Measurements from ENCODE around the gene RAP2A.

Gene RAP2A

DNA sequence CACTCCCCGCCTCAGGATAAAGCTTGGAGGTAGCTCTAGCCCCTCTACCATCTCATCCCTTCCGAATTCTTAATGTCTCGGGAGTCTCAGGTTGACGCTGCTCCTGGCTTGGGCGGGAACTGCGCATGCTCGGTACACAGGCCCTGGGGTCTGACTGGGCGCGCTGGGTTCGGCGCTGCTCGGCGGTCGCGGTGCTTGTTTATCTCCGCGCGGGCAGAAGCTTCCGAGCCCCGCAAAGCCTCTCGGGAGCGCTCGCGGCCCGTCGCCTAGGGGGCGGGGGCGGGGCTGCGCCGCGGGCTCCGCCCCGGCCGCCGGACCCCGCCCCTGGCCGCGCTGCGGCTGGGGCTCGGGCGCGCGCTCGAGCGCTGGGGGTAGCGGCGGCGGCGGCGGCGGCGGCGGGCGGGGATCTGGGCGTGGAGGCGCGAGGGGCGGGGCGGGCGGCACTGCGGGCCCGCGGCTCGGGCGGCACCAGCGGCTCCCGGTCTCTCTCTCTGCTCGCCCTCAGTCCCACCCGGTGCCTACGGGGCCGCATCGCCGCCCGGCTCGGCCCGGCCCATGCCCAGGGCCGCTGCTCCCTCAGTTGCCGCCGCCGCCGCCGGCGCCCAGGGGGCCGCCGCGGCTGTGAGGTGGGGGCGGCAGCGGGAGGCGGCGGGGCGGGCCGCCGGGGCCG lies at the start of gene RAP2A:
RAP2A (plus strand) TSS at position 443 of the 670 bp plus-strand sequence. CDS start 302 bp downstream, outside the sequence.
- peak; percentile 85 for DNase-seq

DNA sequence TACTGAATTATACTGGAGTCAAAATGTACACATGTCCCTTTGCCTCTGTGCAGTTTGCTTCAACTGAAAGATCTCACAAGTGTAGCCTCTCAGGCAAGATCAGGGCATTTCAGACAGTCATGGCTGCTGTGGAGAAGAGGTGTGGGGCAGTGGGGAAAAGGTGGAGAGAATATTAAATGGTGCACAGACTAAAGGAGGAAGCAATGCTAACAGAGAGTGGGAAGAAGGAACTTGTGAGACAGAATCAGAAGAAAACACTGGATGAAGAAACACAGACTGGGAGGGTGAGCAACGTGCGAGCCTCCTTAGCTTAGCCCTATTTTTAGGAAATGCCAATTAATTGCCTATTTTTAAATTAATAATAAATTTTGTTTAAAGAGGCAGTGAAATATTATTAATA lies 49.6 kb upstream of the RAP2A start:
- no peak for DNase-seq

DNA sequence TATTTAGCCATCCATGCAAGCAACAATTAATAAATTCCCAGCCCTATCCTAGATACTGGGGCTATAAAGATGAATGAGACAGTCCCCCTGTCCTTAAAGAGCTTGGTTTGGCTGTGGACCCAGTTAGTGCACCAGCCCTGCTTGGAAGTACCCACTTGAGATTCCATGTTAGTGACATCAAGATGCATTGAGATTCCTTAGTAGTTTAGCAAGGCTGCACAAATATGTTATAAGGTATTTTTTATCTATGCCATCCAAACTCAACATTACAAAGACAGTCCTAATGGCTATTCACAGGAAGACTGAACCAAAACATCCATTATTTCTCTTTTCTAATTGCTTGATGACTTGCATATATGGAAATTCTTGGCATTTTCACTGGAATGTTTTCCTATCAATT lies 48.8 kb upstream of the RAP2A start:
- DNase-seq, result no peak

DNA sequence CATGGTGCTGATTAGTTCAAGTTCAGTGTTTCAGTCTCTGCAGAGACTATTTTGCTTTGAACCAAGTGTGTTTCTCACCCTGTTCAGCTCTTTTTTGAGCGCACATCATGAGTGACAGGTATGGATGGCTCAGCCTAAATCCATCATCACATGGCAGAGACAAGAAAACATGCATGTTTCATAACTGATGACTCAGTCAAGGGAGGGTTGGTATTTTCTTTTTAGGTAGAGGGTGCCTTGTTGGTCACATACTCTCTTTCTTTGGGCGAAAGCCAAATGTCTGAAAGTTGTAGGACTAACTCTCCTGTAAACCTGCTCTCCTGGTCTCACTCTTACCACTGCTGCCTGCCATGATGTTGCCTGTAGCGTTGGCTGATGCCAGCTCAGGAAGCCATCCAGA lies 48.1 kb upstream of the RAP2A start:
- DNase-seq, result no peak

DNA sequence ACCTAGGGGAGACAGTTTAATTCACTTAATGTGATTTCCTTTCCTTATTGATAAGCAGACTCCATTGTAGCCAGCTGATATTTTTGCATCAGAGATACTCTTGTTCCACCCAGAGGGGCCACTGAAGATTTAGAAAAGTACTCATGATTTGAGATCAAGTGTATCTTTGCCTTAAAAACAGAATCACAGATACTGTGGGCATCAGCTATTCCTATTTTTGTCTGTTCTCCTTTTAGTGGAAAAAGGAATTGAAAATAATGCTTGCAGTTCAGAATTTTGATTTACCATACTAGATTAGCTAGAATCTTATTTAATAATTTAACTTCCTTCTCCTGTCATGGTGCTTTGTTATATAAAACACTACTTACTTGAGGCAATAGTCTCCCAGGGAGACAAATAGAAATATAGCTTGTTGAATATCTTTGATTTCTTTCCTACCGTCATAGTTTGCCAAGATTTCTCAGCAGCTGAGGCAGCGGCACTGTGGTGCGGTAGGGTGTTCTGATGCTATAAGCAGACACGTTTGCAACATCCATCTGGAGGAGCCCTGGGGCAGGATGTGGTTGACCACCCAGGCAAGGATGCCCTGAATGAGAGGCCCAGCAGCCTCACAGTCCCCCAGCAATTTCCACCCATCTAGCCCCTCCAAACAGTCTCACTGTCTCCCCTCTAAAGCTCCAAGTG lies 47.0 kb upstream of the RAP2A start:
- no peak for DNase-seq

DNA sequence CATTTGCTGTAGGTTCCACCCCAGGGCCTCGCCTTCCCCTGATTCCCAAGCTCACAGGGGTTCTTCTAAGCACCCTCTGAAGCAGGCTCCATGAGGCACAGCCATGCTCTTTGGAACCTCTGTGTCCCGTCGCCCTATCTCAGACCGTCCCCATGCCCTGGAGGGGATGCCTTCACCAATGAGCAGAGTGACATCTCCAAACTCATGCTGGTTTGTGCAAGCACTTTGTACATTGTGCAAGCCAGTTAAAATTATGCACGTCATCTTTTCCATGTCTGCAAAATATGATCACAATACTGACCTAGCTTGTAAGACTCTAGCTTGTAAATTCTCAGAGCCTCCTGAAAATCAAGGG lies 46.5 kb upstream of the RAP2A start:
- no peak for DNase-seq

DNA sequence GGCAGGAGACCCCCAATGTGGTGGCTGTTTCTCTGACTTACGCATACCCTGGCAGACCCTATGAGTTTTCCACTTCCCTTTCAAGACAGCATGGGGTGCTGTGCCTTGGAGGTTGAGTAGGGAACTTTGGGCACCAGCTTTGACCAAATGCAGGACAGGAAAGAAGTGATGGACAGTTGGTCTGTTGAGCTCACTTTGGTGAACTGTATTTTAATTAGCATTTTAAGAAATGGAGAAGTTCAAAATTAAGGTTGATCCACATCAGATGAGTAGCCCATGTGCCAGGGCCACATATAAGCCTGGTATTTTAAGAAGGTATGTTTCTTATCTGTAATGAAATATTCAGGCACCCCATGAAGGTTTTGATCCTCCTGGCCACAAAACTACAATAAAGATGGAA lies 46.1 kb upstream of the RAP2A start:
- DNase-seq, result no peak

DNA sequence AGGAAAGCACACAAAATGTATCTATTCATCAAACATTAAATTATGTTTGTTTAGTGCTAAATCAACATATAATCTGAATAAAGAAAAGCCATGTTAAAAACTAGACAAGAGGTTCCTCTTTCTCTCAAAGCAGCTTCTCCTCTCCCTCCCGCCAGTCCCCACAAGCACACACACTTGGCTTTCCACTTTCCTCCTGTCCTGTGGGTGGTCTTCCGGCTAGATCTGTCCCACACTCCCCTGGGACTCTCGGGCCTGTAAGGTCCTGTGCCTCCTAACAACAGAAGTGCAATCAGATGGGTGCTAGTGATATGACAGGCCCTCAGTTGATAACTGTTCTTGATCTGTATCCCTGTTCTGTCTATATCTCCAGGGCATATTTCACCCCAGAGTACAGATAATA lies 45.6 kb upstream of the RAP2A start:
- no peak for DNase-seq

DNA sequence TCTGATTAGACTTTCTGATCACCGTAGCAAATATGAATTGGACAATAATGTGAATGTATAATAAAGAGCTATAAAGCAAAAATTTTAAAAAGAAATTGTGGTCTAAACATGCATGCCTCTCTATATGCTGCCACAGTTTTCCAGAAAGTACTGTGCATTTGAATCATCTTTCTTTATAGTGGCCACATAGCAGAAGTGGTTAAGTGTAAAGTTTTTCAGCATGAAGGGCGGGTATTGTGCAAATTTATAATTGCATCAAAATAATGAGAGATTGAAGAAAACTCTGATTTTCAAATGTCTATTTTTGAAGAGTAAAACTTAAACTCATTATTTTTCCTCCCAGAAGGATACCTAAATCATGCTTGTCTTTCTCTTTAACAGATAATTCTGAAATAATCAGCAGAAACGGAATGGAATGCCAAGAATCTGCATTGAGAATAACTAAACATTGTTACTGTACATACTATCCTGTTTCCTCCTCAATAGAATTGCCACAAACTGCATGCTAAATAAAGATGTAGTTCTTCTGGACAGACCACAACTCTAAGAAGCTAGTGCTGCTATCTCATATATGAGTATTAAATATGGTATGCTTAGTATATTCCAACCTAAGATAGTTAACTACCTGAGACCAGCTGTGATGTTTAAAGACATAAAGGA lies 42.9 kb upstream of the RAP2A start:
- DNase-seq, result no peak

DNA sequence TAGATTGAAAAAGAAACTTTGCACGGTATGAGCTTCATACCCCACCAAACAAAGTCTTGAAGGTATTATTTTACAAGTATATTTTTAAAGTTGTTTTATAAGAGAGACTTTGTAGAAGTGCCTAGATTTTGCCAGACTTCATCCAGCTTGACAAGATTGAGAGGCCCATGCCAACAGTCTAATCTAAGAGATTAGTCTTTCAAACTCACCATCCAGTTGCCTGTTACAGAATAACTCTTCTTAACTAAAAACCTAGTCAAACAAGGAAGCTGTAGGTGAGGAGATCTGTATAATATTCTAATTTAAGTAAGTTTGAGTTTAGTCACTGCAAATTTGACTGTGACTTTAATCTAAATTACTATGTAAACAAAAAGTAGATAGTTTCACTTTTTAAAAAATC lies 41.9 kb upstream of the RAP2A start:
- DNase-seq, result no peak

DNA sequence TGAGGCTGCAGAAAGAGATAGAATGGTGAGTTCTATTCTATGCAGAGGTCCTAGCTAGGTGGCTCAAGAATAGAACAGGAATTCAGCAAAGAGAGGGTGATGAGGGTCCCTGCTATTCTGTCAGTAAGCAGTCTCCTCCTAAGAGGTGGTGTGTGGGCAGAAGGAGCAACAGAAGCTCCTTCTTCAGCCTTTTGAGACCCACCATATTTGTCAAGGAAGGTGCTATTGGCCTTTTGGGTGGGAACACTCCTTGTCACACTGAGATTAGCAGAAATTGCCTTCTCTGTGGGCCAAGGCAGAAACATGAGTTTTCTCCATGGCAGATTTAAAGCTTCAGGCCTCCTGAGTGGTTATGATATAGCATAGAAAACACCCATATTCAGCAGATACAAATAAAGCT lies 39.4 kb upstream of the RAP2A start:
- DNase-seq, result no peak

DNA sequence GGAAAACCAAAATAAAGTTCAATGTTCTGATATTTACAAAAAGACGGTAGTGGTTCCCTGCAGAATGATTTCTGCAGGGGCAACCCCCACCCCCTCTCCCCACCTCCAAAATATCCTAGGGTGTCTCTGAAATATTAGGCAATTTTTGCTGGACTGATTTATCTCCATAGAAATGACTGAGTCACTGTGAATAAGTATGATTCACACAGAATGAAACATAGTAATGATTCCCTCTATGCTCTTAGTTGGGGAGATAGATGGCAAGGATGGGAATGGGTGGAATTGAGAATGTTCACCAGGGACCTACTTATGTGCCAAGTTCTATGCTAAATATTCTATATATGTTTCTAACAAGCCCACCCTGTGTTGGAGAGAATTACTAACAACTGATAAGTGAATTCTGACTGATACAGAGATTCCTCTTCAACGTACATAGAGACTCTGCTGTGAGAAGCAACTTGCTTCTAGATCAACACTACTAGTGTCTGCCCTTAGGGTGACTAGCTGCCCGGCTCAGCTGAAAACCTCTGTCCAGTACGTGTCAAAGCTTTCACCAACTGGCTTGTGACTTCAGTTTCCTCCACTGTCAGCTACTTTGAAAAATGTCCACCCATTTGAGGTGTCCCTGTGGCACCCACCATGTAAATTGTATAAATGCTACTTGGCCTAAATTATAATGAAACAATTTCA lies 38.4 kb upstream of the RAP2A start:
- DNase-seq, result no peak

DNA sequence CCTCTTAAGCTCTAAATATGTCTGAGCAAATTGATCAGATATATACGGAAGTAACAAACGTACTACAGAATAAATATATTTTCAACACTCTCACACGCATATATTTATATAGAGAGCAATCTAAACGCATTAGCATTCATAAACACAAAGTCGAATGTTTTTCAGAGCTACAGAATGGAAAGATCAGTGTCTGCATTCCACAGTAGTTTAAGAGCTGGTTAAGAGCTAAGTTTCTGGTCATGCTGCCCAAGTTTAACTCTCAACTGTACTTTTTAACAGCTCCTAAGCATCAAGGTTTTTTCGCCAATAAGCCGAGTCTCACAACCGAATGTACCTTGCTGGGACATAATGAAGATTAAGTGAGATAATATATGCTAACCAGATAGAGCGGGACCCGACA lies 36.7 kb upstream of the RAP2A start:
- DNase-seq, result no peak

DNA sequence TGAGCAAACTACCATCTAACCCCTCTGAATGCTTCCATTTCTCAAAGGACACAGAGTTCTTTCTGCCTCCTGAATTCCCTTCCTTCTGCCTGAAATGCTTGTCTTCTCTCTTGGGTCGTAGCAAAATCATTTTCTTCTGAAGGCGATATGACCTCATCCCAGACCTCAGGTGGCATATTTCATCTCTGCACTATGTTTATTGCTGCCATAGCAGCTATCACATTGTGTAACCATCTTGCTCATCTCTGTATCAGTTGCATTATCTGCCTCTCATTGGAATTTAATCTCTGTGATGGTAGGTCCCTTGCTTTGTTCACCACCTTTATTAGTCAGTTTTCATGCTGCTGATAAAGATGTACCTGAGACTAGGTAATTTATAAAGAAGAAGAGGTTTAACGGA lies 32.5 kb upstream of the RAP2A start:
- no peak for DNase-seq

DNA sequence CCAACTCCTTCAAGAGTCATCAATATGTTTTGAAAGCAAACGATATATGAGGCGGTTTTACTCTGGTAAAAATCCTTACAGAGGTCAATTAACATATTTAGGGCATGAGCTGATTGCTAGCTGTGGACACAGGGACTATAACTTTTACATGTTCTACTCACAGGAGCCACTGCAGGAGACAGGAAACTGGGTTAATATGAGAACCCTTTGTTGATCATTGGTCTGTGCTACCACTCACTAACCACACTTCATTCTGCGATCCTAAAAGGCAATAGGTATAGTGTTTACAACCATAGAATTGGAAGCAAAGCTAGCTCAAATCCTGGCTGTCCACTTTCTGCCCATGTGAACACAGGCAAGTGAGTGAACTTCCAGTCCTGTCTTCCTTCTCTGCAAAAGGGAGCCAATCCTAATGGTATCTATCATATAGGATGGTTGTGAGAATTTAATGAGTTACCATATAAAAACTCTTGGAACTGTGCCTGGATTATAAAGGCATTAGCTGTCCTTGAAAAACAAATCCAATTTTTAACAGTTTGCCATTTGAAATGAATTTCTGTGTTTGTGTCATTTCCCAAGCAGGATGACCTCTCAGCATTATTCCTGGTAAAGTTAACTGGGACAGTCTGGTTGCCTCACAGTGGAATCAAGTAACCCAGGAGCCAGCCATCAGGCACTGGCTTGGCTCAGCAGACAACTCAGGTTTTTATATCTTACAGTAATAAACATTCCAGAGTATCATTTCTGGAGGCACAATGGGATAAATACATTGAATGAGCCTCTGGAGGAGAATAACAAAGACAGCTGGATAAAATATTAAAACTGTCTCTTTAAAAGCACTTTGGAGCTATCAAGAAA lies 29.8 kb upstream of the RAP2A start:
- DNase-seq, result no peak

DNA sequence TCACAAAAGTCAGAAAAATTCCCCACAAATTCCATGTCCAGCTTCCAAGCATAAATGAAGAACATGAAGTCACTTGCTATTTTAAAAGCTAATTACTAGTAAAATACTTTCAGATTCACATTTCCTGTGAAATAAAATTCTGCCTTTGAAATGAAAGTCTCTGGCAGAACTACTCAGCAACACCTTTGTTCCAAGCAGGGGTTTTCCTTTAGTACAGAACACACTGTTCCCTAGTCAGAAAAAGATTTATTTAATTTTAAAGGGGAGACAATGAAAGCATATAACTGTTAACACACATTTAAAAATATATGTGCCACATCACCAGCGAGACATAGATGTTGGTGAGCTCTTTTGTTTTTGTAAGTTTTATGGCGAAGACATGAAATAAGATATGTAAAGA lies 26.4 kb upstream of the RAP2A start:
- no peak for DNase-seq

DNA sequence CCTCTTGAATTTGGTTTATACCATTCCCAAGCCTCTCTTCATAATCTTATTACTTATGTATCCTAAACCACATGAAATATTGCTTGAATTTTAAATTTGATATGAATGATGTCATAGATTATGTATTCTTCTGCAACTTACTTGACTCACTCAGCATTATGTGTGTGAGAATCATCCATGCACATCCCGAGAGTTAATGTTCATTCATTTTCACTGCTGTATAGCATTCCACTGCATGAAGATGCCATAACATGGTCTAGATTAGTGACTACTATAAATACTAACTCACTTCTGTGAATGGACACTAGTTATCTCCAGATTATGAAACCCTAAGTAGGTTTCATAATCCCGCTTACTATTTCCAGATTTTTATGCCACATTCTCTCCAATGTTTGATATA lies 25.0 kb upstream of the RAP2A start:
- DNase-seq, result no peak

DNA sequence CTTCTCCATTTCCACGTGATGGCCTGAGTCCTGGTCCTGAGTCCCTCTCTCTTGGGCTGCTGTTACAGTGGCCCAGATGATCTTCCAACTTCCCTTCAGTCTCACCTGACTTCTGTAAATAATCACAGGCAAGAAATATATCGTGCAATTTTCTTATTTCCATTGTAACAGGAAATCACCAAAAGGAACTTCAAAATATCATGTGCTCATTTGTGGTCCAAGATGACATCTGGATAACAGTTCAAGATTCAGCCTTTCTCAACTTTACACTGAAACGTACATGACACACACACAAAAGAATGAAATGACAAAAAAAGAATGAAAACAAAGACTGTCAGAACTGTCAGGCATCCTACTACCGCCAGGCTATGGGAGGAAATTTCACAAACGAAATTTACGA lies 22.0 kb upstream of the RAP2A start:
- DNase-seq, result no peak

DNA sequence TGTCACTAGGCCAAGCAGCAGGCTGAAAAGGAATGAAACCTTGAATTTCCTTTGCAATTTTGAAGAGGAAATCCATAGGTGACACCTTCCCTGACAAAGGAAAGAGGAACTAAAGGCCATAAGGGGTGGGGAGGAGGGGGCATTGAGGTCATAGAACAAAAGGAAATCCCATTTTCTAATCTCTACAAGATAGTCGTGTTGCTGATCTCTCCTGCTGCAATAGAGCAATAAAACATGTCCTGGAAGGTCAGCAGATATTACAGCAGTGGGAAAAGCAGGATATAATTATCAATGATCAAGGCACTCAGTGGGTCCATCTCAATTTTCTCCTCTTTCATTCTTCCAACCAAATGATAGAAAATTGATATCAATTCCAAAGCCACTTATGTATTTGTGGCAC lies 20.3 kb upstream of the RAP2A start:
- DNase-seq, result no peak

DNA sequence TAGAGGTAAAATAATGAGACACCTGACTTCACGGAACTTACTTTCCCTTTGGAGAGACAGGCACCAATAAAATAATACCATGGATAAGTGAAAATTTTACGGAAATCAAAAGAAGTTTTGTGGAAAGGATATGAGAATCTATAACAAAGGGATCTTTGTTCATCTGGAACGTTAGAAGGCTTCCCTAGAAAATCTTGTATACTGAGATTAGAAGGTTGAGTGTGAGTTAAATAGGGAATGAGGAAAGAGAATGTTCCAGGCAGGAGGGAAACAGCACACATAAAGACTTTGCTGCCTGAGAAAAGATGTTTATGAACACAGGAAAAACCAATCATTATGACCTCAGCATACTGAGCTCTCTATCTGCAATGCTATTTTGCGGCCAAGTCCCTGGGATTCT lies 19.6 kb upstream of the RAP2A start:
- no peak for DNase-seq

DNA sequence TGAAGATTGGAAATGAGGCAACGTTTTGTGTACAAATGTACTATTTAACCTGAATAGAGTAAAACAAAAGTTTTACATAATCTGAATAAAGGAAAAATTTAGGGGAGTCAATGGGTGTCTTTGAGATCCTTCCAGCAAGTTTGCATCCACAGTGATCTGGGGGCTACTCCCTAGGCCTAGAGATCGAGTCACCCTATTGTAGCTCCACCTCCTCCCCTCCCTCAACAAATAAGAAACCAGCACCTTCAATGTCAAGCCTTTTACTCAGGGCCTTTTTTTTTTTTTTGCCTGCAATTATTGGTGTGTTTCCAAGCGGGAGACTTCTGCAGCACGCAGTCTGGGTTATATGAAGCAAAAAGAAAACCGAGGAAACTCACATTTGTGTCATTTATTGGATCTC lies 16.3 kb upstream of the RAP2A start:
- DNase-seq, result no peak

DNA sequence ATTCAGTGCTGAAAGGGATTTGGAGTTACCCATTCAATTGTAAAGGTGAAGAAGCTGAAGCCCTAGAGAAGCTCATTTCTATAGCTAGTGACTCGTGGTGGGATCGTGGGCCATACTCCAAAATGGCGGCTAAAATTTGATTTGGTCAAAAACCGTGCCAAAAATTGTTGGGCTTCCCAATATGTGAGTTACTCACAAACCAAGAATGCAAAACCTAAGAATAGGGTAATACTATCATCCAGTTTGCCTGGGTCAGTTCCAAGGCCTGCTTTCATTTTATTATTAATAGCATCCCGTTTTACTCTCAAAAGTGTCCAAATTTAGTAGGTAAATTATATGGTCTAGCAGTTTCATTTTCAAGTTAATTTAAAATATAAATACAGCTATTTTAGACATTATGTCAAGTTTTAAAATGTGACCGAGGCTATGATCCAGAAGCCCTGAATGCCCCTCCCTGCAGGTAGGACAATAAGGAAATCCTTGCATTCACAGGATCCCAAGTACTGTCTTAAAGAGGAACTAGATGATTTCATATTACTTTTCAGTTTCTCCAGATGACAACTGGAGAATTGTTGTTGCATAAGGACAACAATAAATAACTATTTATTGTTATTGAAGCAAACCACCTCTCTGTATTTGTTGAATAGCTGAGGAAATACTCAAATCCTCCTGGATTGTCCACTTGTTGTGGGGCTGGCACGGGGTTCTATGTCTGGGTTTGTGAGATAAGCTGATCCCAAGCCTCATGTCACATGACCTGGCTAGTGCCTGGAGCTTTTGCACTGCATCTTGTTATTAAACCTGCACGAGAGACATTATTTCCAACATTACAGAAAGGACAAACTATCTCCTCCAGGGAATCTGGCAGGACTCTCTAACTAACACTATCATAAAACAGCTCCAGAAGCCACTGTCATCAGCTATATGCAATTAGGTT lies 11.6 kb upstream of the RAP2A start:
- no peak for DNase-seq

All from DMS79 (cell line).